Liver (tissue), 9 donors: ENCODE data around the gene IFNAR1. TPM values are rescaled to one million over a fixed set of nuclear protein-coding genes. Genes with fewer than 3 reads are reported as not detected.
"Not testable (repeated sequence)": the region's sequence is repeated elsewhere in the genome, so short reads cannot be mapped to it uniquely, and the experiment has no call there.

Experiments
- DNase-seq: peaks from one replicate; pipeline ENCODE4 v3.0.0-alpha.2; 2017; ENCODE audit warnings: low spot score
- H3K27ac ChIP-seq, 2 donors: one replicate each; pipeline ENCODE4 v1.7.0; 2013; ENCODE audit warnings: inconsistent platforms in 2 of 2, low read length in 2 of 2, control low read depth in 1 of 2, low read depth in 1 of 2, mild to moderate bottlenecking in 1 of 2
- H3K27me3 ChIP-seq, 4 donors: one replicate each; pipeline versions ENCODE4 v1.6.1 to v1.7.0; 2013; ENCODE audit warnings: low read length in 3 of 4, inconsistent platforms in 1 of 4, mild to moderate bottlenecking in 1 of 4, moderate library complexity in 1 of 4; ENCODE audit not compliant: control insufficient read depth in 4 of 4, insufficient read depth in 4 of 4
- H3K36me3 ChIP-seq, 4 donors: one replicate each; pipeline versions ENCODE4 v1.6.1 to v1.7.0; 2013; ENCODE audit warnings: low read length in 3 of 4, mild to moderate bottlenecking in 3 of 4, low read depth in 1 of 4, moderate library complexity in 1 of 4; ENCODE audit not compliant: control insufficient read depth in 4 of 4, insufficient read depth in 3 of 4
- H3K4me1 ChIP-seq, 4 donors: one replicate each; pipeline versions ENCODE4 v1.6.1 to v1.7.0; 2013; ENCODE audit warnings: low read length in 3 of 4, mild to moderate bottlenecking in 3 of 4, moderate library complexity in 1 of 4; ENCODE audit not compliant: control insufficient read depth in 4 of 4, insufficient read depth in 4 of 4
- H3K4me3 ChIP-seq, 3 donors: one replicate each; pipeline versions ENCODE4 v1.6.1 to v1.7.0; 2013; ENCODE audit warnings: low read length in 3 of 3, control low read depth in 1 of 3, low read depth in 1 of 3, mild to moderate bottlenecking in 1 of 3
- H3K9ac ChIP-seq, 2 donors: one replicate each; pipeline ENCODE4 v1.7.0; 2013; ENCODE audit warnings: low read length in 2 of 2, mild to moderate bottlenecking in 2 of 2, moderate library complexity in 2 of 2, control low read depth in 1 of 2, low read depth in 1 of 2
- H3K9me3 ChIP-seq, 4 donors: one replicate each; pipeline versions ENCODE4 v1.6.1 to v1.7.0; 2013; ENCODE audit warnings: low read length in 3 of 4; ENCODE audit not compliant: control insufficient read depth in 4 of 4
- EGR1 ChIP-seq, 2 donors: IDR thresholded peaks; 2 replicates each; pipeline ENCODE4 v1.6.1; 2016 to 2018; ENCODE audit warnings: antibody characterized with exemption in 2 of 2, low read depth in 2 of 2
- FOXA2 ChIP-seq: IDR thresholded peaks from 2 replicates; pipeline ENCODE4 v1.6.1; 2016; ENCODE audit warnings: antibody characterized with exemption
- GABPA ChIP-seq, 2 donors: IDR thresholded peaks in 1 of 2; conservative IDR thresholded peaks in 1 of 2; 2 replicates each; pipeline ENCODE4 v1.6.1; 2016; ENCODE audit warnings: antibody characterized with exemption in 2 of 2, mild to moderate bottlenecking in 1 of 2, moderate library complexity in 1 of 2
- JUND ChIP-seq, 2 donors: IDR thresholded peaks; 2 replicates each; pipeline ENCODE4 v1.6.1; 2016; ENCODE audit warnings: antibody characterized with exemption in 2 of 2
- NR2F2 ChIP-seq: IDR thresholded peaks from 2 replicates; pipeline ENCODE4 v1.6.1; 2016; ENCODE audit warnings: antibody characterized with exemption
- RAD21 ChIP-seq, 2 donors: IDR thresholded peaks; 2 replicates each; pipeline ENCODE4 v1.6.1; 2016; ENCODE audit warnings: antibody characterized with exemption in 2 of 2, mild to moderate bottlenecking in 2 of 2
- RXRA ChIP-seq, 2 donors: IDR thresholded peaks; 2 replicates each; pipeline ENCODE4 v1.6.1; 2017 to 2018; ENCODE audit warnings: antibody characterized with exemption in 2 of 2, mild to moderate bottlenecking in 1 of 2
- SP1 ChIP-seq: IDR thresholded peaks from 2 replicates; pipeline ENCODE4 v1.6.1; 2018; ENCODE audit warnings: antibody characterized with exemption, mild to moderate bottlenecking
- YY1 ChIP-seq: IDR thresholded peaks from 2 replicates; pipeline ENCODE4 v1.6.1; 2016; ENCODE audit warnings: antibody characterized with exemption, mild to moderate bottlenecking
- WGBS: extraction: QIAGEN DNeasy Blood & Tissue Kit; methylation state at CpG from one replicate; pipeline ENCODE4 v1.1.7; 2013; 5-methylcytosine and 5-hydroxymethylcytosine counted together
- polyA plus RNA-seq, 2 donors: library from polyadenylated mRNA; stranded (reverse) in 1 of 2; unstranded in 1 of 2; fragments of 200-250 nt in 1 of 2; fragments of >200 nt in 1 of 2; fragmentation: Nextera tagmentation in 1 of 2; extraction: Ambion mirVana in 1 of 2; gene quantifications; one replicate each; pipeline versions ENCODE4 v1.2.1 to v1.2.3, GENCODE V29; 2013 to 2015
- total RNA-seq, 2 donors: library from RNA; depleted of rRNA; stranded (reverse); fragments of >200 nt; gene quantifications; one replicate each; pipeline ENCODE4 v1.2.3, GENCODE V29; 2014
- TF ChIP-seq, protein P1 (sequence below): fragments of 150-350 bp; IDR thresholded peaks from 2 replicates; pipeline ENCODE4 v1.5.1; 2017; ENCODE audit warnings: improper control_type of control experiment, low read depth, low read length; ENCODE audit not compliant: missing input control
- TF ChIP-seq, protein P2 (sequence below): IDR thresholded peaks from 2 replicates; pipeline ENCODE4 v1.6.1; 2016; ENCODE audit warnings: antibody characterized with exemption, mild to moderate bottlenecking
- TF ChIP-seq, protein P3 (sequence below): IDR thresholded peaks from 2 replicates; pipeline ENCODE4 v1.6.1; 2016; ENCODE audit warnings: antibody characterized with exemption
- donor health status: healthy.
- donor health status: healthy.
- donor health status: healthy.
- donor health status: healthy.
- donor health status: healthy.

Gene IFNAR1
- total and polyA plus RNA-seq, 4 donors = 31.1 to 54.3 (median 46.2) TPM

DNA sequence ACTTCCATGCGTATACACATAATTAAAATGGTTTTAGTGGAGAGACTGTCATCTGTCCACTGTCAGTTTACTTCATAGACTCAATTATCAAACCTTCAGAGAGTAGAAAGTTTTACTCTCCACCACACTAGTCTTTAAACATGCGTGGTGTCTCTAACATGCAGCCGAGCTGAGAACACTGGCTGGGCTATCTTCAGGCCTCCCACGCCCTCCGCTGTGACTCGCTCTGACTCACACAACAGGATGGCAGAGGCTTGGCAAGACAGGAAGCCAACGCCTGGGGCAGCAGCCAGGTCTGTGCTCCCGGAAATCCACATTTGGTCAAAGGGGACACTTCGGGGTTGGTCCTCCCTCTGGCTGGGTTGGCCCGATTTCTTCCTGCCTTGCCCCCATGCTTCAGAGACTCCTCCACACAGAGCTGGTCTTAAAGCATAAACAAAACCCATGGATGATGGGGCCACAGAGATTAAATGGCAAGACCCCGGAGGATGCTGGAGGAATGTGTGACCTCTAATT is 55.8 kb downstream of the IFNAR1 start:
- Histone ChIP-seq H3K27me3 (no peaks in the 10 kb centered on the region), H3K4me3 (no peak overlapping the region), H3K4me1 (peaks cover 2 to 7% (median 5%) of the 10 kb centered on the region in 4 donors), H3K36me3 (no peaks in the 10 kb centered on the region), H3K9ac (no peak overlapping the region), H3K27ac (peak overlapping the region; percentile 55 to 78), H3K9me3 (no peaks in the 10 kb centered on the region)
- DNase-seq = no peak
- TF ChIP-seq GABPA (IDR thresholded peaks at IDR 0.05 in 1 of 2, conservative IDR thresholded peaks at IDR 0.05 in 1 of 2) (no peak), JUND (IDR thresholded peaks at IDR 0.05) (peak; percentile 19 to 28), RAD21 (IDR thresholded peaks at IDR 0.05) (no peak), SP1 (peak; percentile 17), FOXA2 (no peak), RXRA (IDR thresholded peaks at IDR 0.05) (no peak), YY1 (no peak), NR2F2 (peak; percentile 26), EGR1 (IDR thresholded peaks at IDR 0.05; ENCODE audit: low read depth in 2 of 2) (no peak)
- TF ChIP-seq, protein P1, sequence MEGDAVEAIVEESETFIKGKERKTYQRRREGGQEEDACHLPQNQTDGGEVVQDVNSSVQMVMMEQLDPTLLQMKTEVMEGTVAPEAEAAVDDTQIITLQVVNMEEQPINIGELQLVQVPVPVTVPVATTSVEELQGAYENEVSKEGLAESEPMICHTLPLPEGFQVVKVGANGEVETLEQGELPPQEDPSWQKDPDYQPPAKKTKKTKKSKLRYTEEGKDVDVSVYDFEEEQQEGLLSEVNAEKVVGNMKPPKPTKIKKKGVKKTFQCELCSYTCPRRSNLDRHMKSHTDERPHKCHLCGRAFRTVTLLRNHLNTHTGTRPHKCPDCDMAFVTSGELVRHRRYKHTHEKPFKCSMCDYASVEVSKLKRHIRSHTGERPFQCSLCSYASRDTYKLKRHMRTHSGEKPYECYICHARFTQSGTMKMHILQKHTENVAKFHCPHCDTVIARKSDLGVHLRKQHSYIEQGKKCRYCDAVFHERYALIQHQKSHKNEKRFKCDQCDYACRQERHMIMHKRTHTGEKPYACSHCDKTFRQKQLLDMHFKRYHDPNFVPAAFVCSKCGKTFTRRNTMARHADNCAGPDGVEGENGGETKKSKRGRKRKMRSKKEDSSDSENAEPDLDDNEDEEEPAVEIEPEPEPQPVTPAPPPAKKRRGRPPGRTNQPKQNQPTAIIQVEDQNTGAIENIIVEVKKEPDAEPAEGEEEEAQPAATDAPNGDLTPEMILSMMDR = no peak
- TF ChIP-seq, protein P2, sequence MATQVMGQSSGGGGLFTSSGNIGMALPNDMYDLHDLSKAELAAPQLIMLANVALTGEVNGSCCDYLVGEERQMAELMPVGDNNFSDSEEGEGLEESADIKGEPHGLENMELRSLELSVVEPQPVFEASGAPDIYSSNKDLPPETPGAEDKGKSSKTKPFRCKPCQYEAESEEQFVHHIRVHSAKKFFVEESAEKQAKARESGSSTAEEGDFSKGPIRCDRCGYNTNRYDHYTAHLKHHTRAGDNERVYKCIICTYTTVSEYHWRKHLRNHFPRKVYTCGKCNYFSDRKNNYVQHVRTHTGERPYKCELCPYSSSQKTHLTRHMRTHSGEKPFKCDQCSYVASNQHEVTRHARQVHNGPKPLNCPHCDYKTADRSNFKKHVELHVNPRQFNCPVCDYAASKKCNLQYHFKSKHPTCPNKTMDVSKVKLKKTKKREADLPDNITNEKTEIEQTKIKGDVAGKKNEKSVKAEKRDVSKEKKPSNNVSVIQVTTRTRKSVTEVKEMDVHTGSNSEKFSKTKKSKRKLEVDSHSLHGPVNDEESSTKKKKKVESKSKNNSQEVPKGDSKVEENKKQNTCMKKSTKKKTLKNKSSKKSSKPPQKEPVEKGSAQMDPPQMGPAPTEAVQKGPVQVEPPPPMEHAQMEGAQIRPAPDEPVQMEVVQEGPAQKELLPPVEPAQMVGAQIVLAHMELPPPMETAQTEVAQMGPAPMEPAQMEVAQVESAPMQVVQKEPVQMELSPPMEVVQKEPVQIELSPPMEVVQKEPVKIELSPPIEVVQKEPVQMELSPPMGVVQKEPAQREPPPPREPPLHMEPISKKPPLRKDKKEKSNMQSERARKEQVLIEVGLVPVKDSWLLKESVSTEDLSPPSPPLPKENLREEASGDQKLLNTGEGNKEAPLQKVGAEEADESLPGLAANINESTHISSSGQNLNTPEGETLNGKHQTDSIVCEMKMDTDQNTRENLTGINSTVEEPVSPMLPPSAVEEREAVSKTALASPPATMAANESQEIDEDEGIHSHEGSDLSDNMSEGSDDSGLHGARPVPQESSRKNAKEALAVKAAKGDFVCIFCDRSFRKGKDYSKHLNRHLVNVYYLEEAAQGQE = no peak
- TF ChIP-seq, protein P3, sequence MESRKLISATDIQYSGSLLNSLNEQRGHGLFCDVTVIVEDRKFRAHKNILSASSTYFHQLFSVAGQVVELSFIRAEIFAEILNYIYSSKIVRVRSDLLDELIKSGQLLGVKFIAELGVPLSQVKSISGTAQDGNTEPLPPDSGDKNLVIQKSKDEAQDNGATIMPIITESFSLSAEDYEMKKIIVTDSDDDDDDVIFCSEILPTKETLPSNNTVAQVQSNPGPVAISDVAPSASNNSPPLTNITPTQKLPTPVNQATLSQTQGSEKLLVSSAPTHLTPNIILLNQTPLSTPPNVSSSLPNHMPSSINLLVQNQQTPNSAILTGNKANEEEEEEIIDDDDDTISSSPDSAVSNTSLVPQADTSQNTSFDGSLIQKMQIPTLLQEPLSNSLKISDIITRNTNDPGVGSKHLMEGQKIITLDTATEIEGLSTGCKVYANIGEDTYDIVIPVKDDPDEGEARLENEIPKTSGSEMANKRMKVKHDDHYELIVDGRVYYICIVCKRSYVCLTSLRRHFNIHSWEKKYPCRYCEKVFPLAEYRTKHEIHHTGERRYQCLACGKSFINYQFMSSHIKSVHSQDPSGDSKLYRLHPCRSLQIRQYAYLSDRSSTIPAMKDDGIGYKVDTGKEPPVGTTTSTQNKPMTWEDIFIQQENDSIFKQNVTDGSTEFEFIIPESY = no peak
- 57% methylated on average over 11 of the region's 11 CpGs for whole genome bisulfite sequencing

DNA sequence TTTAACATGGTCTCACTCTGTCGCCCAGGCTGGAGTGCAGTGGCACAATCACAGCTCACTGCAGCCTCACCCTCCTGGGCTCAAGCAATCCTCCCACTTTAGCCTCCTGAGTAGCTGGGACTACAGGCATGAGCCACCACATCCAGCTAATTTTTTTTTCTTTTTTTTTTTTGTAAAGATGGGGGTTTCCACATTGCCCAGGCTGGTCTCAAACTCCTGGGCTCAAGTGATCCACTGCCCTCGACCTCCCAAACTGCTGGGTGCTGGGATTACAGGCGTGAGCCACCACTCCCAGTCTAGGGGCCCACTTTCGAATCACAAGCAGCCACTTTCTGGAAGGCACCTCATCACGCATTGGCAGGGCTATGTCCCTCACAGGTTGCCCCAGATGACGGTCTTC is 56.6 kb downstream of the IFNAR1 start:
- H3K27me3 ChIP-seq, DNase-seq, H3K9me3 ChIP-seq, H3K36me3 ChIP-seq, H3K4me1 ChIP-seq, H3K27ac ChIP-seq, H3K9ac ChIP-seq, H3K4me3 ChIP-seq: not testable (repeated sequence)
- WGBS = 92% methylated on average over 6 of the region's 6 CpGs
